ENCODE results near the gene NCK1. TPM values are rescaled to one million over a fixed set of nuclear protein-coding genes. Genes with fewer than 3 reads are reported as not detected.
"Not testable (repeated sequence)": the region's sequence is repeated elsewhere in the genome, so short reads cannot be mapped to it uniquely, and the experiment has no call there.

NCK1 gene
- total RNA-seq, 1 donor from 2014 or later = 63.0 TPM

- TF ChIP-seq CTCF (IDR thresholded peaks at IDR 0.05) = no peak
- DNase-seq = no peak
- intact Hi-C loops (cut with DNase I) = no loop called here
- Histone ChIP-seq H3K9me3 (no peaks in the 10 kb centered on the region), H3K4me1 (peaks cover 26% of the 10 kb centered on the region), H3K27ac (no peak overlapping the region), H3K4me3 (no peak overlapping the region), H3K36me3 (no peaks in the 10 kb centered on the region), H3K27me3 (ENCODE audit: low read depth) (no peaks in the 10 kb centered on the region)
- no peak for ATAC-seq
Observed at GRCh38 chr3:136885357-136886213, 23.6 kb downstream of the NCK1 start.

GRCh38 chr3:136889947-136890346, 27.9 kb downstream of the NCK1 start:
- Histone ChIP-seq H3K27ac (no peak overlapping the region), H3K27me3 (ENCODE audit: low read depth) (no peaks in the 10 kb centered on the region), H3K4me1 (peaks cover 32% of the 10 kb centered on the region), H3K36me3 (no peaks in the 10 kb centered on the region), H3K9me3 (peaks cover 12% of the 10 kb centered on the region), H3K4me3 (no peak overlapping the region)
- intact Hi-C loops (cut with DNase I) = no loop called here
- DNase-seq (no peak), ATAC-seq (no peak)
- no peak for TF ChIP-seq CTCF (IDR thresholded peaks at IDR 0.05)

GRCh38 chr3:136891934-136892855, 30.2 kb downstream of the NCK1 start:
- H3K4me1 ChIP-seq = peaks cover 19% of the 10 kb centered on the region
- DNase-seq = no peak
- no peak overlapping the region for H3K27ac ChIP-seq
- intact Hi-C loops (cut with DNase I) = no loop called here
- ATAC-seq = no peak
- no peak overlapping the region for H3K4me3 ChIP-seq
- H3K9me3 ChIP-seq = peaks cover 12% of the 10 kb centered on the region
- no peak for TF ChIP-seq CTCF (IDR thresholded peaks at IDR 0.05)
- H3K36me3 ChIP-seq = no peaks in the 10 kb centered on the region
- H3K27me3 ChIP-seq (ENCODE audit: low read depth) = no peaks in the 10 kb centered on the region

GRCh38 chr3:136893848-136894443, 31.9 kb downstream of the NCK1 start:
- H3K27ac ChIP-seq = peak overlapping the region; percentile 6
- no peak for DNase-seq

GRCh38 chr3:136897171-136897570, 35.2 kb downstream of the NCK1 start:
- H3K27ac ChIP-seq; H3K9me3 ChIP-seq; H3K27me3 ChIP-seq (ENCODE audit: low read depth); H3K36me3 ChIP-seq; intact Hi-C loops (cut with DNase I); DNase-seq; ATAC-seq; H3K4me3 ChIP-seq: not testable (repeated sequence)
- peaks cover 41% of the 10 kb centered on the region for H3K4me1 ChIP-seq

More at GRCh38 chr3:136893848-136894443, 31.9 kb downstream of the NCK1 start:
- no peaks in the 10 kb centered on the region for H3K27me3 ChIP-seq (ENCODE audit: low read depth)
- H3K9me3 ChIP-seq = peaks cover 12% of the 10 kb centered on the region
- intact Hi-C loops (cut with DNase I) = no loop called here
- peak in 1 of 2 donors; percentile 64 for ATAC-seq
- no peaks in the 10 kb centered on the region for H3K36me3 ChIP-seq
- TF ChIP-seq CTCF (IDR thresholded peaks at IDR 0.05) = no peak
- no peak overlapping the region for H3K4me3 ChIP-seq
- peaks cover 30% of the 10 kb centered on the region for H3K4me1 ChIP-seq

Data from lower lobe of right lung (tissue), 2 donors.